Uterus (tissue), 2 donors: Measurements from ENCODE around the gene NT5DC3.

Experiments used
- POLR2A ChIP-seq, 2 donors: fragments of 450-650 bp; IDR thresholded peaks; one replicate each; pipeline ENCODE4 v1.6.1; 2016; ENCODE audit warnings: antibody characterized with exemption in 2 of 2, mild to moderate bottlenecking in 1 of 2, moderate library complexity in 1 of 2
- TF ChIP-seq, protein P1 (sequence below), 4 experiments: fragments of 200-600 bp in 2 of 4; fragments of 450-650 bp in 2 of 4; sonication (generic) in 2 of 4; IDR thresholded peaks; one replicate each; pipeline ENCODE4 v1.5.1; 2016 to 2019; ENCODE audit warnings: antibody characterized with exemption in 4 of 4, mild to moderate bottlenecking in 2 of 4, moderate library complexity in 1 of 4

DNA sequence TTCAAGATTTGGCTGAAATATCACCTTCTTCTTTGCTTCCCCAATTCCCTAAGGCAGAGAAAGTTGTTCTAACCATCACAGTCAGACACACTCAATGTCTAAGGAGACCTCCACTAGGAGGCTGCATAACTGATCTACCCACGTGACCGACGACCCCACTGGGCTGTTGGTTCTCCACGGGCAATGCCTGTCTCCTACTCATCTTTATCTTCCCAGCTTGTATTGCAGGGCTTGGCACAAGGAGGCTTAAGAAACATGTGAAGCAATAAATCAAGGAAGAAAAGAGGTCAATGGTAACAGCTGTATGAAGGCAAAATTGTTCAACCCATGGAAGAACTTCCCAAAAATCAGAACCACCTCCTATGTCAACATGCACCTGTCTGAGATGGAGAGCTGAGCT is 27.1 kb downstream of the NT5DC3 start:
- TF ChIP-seq, protein P1, sequence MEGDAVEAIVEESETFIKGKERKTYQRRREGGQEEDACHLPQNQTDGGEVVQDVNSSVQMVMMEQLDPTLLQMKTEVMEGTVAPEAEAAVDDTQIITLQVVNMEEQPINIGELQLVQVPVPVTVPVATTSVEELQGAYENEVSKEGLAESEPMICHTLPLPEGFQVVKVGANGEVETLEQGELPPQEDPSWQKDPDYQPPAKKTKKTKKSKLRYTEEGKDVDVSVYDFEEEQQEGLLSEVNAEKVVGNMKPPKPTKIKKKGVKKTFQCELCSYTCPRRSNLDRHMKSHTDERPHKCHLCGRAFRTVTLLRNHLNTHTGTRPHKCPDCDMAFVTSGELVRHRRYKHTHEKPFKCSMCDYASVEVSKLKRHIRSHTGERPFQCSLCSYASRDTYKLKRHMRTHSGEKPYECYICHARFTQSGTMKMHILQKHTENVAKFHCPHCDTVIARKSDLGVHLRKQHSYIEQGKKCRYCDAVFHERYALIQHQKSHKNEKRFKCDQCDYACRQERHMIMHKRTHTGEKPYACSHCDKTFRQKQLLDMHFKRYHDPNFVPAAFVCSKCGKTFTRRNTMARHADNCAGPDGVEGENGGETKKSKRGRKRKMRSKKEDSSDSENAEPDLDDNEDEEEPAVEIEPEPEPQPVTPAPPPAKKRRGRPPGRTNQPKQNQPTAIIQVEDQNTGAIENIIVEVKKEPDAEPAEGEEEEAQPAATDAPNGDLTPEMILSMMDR (IDR thresholded peaks at IDR 0.05) = no peak
- no peak for TF ChIP-seq POLR2A (IDR thresholded peaks at IDR 0.05)
